Anterior cingulate cortex (tissue), 58 donors: ENCODE data around the gene BRIP1.
"Not testable (repeated sequence)": the region's sequence is repeated elsewhere in the genome, so short reads cannot be mapped to it uniquely, and the experiment has no call there.

Experiments used
- DNase-seq, 58 donors: peaks; one replicate each; lab custom pipeline; 2025; lab: John Stamatoyannopoulos, UW

Gene BRIP1

GRCh38 chr17:61868074-61868473 lies 4.7 kb upstream of the BRIP1 start:
- no peak for DNase-seq

- DNase-seq = no peak
Measured at GRCh38 chr17:61867033-61867432, 3.7 kb upstream of the BRIP1 start.

DNA sequence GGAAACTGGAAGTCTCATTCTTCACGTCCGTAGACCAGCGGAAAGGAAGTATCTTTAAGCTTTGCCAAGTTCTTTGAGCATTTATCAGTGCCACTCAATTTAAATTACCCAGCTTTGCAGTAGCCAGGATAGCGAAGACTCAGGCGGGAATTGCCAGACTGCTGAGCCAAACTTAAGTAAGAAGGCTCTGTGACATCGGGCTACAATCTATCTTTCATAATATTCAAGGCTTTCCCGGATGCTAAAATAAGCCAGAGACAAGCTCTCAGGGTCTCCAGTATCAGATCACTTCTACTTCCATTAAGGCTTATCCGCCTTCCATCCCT lies 436 bp upstream of the BRIP1 start:
- peak in 2 of 58 donors; percentile 11 to 17 for DNase-seq

DNA sequence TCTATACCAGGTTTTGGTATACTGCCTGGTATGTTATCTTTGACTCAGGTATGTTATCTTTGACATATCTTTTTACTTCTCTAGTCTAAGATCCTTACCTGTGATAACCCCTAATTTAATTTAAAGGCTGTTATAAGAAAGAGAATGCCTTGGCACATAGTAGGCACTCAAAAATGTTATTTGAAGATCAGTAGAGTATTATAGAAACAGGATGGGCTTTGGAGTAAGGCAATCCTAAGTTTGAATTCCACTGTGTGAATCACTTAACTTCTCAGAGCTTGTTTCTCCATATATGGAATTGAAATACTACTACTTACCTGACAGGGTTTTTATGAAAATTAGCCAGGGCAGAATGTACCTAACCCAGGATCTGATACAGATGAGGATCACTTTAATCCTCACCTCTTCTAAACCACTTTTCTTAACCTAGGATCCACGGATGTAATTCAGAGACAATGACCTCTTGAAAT lies 1.2 kb downstream of the BRIP1 start:
- no peak for DNase-seq

- DNase-seq = not testable (repeated sequence)
Measured at GRCh38 chr17:61860397-61860796, 2.9 kb downstream of the BRIP1 start.

GRCh38 chr17:61856035-61856434 lies 7.3 kb downstream of the BRIP1 start:
- no peak for DNase-seq

GRCh38 chr17:61852857-61853256 lies 10.5 kb downstream of the BRIP1 start:
- DNase-seq = no peak

DNA sequence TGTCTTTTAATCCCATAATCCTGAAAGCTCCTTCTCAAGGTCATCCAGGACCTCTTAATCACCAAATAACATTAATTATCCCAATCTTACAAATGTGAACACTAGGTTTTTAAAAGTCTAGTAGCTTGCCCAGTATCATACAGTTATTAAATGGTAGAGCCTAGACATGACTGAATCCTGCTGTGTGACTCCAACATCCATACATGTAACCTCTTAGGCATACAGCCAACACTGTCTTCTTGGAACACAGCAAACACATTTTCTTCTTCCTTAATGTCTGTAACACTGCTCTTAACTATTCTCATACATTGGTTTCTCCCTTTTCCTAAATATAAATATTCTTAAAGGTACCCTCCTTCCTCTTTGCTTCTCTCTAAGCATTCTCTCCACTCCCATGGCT lies 13.7 kb downstream of the BRIP1 start:
- DNase-seq = no peak

DNA sequence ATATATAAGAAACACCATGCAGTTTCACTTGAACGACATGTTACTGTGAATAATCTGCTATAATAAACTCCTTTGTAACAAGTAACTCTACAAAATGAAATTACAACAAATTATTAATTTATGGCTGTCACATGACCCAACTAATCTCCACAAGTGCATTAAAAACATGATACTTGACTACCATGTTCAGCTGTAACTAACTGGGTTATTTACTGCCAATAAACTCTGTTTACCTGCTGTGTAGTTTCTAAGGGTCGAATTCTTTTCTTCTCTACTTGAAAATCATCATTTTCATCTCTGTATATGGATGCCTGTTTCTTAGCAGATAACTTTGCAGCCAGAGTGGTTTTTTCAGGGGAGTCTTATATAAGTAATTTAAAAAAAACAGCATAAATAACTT lies 14.4 kb downstream of the BRIP1 start:
- no peak for DNase-seq

DNA sequence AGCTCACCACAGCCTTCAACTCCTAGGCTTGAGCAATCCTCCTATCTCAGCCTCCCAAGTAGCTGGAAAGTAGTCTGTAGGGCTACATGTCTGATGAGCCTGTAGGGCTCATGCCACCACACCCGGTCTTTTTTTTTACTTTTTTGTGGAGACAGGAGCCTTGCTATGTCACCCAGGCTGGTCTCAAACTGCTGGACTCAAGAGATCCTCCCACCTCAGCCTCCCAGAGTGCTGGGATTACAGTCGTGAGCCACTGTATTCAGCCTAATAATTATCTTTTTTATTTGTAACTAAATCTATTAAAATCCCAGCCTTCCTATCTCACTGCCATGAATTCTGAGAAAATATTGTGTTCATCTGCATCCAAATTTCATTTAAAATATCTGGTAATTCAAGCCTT lies 15.1 kb downstream of the BRIP1 start:
- no peak for DNase-seq

DNA sequence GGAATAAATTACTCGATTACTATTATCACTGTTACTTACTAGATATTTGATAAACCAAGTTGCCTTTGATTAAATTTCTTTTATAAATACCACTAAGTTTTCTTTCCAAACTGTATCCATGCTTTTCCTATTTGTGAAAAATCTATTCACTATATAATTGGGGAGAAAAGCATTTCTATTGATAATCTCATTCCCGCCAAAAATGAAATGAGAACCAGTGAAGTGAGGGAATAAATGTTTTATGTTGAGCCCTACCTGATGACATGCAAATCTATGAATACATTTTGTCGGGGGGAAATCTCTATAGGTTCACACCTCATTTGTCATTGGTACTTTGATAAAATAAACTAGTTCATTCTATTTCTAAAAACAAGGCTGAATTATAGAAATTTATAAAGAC lies 15.7 kb downstream of the BRIP1 start:
- no peak for DNase-seq

DNA sequence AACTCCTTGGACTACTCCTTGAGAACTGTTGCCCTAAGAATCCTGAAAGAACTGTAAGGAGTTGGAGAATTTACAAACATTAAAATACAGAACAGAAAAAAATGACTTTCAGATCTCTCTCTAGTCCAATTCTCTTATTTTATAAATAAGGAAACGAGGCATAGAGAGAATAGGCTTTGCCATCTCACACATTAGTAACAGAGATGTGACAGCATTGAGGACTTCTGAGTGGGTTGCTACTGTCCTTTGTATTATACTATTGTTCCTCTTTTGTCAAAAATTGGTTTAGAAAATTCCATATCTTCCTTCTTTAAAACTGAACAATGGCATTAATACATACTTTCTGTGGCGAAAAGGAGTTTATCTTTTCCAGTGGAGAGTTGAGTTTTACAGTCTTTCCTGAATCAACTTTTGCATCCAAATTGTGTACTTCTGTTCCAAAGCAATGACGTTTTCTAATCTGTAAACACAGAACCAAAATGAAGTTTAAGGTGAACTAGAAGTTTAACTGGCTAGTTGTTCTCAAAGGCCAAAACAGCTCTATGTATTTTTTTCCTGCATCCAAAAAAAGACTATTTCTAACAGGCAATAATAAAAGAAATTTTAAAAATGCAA lies 16.5 kb downstream of the BRIP1 start:
- no peak for DNase-seq

DNA sequence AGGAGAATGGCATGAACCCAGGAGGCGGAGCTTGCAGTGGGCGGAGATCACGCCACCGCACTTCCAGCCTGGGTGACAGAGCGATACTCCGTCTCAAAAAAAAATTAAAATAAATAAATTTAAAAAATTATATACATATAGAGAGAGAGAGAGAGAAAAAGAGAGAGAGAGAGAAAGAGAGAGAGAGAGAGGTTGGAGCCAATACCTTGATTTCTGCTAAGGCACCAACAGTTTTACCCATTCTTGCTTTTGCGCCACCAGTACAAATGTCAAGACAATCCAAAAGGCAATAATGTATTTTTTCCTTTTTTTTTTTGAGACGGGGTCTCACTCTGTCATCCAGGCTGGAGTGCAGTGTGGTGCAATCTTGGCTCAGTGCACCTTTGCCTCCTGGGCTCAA lies 17.2 kb downstream of the BRIP1 start:
- no peak for DNase-seq

GRCh38 chr17:61843435-61843834 lies 19.9 kb downstream of the BRIP1 start:
- no peak for DNase-seq

- DNase-seq = no peak
Measured at GRCh38 chr17:61842899-61843298, 20.4 kb downstream of the BRIP1 start.

GRCh38 chr17:61839300-61839786 lies 24.0 kb downstream of the BRIP1 start:
- DNase-seq = no peak

DNA sequence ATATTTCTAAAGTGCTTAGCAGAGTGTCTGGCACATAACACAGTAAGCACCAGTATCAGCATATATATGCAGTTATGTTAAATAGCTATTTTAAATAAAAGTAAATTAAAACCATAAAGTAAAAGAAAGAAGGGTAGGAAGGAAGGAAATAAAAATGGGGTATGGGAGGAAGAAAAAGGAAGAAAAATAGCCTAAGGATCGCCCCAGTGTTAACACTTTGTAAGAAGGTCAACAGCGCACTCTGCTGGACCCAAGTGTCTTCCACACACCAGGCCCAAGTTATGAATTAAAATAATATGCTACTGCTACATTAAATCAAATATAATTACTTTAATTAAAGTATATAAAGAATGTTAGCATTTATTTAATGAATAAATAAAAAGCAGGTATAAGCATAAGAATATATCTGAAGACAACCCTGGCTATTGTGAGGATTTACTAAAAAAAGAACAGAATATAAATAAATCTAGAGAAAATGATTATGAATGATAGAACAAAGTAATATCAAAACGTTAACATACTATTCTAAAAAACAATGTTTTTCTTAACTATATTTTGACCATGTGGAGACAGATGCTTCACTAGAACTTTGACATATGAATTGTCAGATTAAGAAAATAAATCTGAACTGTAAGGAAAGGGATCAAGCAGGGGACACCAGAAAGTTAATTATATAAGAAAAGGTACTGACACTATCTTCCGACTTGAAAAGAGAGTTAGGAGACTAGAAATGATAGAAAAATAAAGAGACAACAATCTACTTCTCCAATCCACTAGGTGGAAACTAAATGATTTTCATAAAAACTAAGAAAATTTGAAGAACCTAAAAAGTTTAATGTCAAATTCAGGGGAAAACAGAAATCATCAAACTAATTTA lies 25.9 kb downstream of the BRIP1 start:
- DNase-seq = peak in 5 of 58 donors; percentile 1 to 28 (median 3)

DNA sequence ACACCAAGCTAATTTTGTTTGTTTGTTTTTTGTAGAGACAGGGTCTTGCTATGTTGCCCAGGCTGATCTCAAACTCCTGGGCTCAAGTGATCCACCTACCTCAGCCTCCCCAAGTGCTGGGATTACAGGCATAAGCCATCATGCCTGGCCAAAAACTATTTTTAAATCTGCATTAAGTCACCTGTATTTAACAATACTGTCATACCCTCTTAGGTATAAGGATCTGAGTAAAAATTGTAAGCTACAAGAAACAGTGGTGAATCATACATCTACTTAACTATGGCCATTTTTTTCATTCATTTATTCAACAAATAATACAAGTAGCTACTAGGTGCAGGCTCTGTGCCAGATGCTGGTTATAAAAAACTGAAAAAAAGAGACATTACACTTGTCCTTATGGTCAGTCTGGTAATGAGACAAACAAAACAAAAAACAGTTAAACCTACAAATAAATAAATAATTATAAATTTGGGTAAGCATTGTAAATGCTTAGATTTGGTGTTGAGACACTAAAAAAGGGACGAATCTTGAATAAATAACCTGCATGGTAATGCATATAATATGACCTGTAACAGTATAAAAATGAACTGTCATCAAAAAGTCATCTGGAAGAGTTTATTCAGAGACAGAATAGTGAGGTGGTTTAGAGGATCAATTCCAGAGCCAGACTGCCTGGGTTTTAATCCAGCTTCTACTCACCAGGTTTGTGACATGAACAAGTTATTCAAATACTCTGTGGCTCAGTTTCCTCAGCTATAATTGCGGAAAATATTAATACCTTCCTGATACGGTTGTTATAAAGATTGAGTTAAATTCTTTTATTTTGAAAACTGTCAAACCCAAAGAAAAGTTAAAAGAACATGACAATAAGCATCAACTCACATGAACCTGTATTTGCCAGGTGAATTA lies 26.8 kb downstream of the BRIP1 start:
- DNase-seq = no peak

DNA sequence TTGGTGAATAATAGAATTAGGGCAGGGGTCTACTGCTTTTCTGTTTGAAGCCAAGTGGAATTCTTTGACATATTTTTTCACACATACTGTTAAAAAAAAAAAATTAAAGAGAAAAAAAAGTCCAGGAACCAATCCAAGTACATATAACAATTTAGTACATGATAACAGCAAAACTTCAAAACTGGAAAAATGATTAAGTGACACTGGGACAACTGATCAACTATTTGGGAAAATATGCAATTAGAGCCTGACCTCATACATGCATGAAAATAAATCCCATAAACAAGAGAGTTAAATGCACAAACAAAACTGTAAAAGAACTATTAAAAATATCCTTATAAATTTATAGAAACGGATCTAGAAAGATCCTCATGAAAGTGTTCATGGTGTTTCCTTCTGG lies 27.7 kb downstream of the BRIP1 start:
- DNase-seq = no peak

DNA sequence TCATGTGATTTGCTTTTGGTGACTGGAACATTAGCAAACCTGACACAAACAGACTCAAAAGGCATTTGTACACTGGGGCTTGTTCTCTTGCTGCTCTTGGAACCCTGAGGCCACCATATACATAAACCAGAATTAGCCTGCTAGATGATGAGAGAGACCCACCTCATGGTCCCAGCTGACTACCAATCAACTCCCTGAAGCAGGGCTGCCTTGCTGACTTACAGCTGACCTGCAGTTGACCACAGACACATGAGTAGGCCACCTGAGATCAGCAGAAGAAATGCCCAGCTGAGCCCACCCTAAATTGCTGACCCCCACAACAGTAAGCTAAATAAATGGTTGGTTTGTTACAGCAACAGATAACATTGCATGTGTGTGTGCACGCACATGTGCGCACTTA lies 28.7 kb downstream of the BRIP1 start:
- DNase-seq = no peak
